GM15510 (cell line): Measurements from ENCODE around the gene DAAM1.

ENCODE experiments used
- POLR2A ChIP-seq: IDR thresholded peaks from 3 replicates; pipeline ENCODE4 v1.6.1; 2011; ENCODE audit warnings: borderline replicate concordance; ENCODE audit not compliant: insufficient read length; ENCODE audit errors: extremely low read depth

Gene DAAM1

DNA sequence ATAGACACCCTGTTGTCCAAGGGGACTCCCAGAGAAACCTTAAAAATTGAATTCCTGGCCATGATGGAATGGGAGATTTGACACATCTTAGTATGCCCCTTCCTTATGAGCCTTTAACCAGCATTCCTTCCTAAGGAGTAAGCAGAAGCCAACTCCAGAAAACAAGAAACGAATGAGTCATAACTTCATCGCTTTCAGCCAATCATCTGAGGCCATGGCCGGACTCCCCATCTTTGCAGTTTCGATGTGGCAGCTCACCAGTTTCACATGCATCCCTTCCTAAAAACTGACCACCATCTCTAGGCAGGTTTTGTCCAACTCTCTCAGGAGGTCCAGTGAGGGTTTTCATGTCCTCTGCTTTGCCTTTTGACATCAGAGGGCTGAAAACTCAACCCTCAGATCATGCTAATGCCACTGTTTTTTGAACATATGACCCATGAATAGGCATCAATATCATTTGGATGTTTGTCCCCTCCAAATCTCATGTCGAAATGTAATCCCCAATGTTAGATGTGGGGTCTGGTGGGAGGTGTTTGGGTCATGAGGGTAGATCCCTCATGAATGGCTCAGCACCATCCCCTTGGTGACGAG lies 19.9 kb downstream of the DAAM1 start:
- TF ChIP-seq POLR2A: no peak

DNA sequence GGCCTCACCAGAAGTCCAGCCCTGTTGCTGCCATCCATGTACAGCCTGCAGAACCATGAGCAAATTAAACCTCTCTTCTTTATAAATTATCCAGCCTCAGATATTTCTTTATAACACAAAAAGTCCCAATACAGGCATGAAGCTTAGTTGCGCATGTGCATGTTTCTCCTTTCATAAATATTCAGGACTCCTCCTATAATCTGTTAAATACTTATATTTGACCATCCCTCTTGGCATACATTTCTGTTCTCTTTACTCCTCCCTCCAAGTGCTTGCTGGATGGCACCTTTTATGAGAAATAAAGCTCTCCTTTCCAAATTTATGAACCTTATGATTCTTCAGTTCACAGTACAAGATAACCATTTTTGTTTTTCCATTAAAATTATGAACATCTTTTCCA lies 20.5 kb downstream of the DAAM1 start:
- TF ChIP-seq POLR2A: no peak

DNA sequence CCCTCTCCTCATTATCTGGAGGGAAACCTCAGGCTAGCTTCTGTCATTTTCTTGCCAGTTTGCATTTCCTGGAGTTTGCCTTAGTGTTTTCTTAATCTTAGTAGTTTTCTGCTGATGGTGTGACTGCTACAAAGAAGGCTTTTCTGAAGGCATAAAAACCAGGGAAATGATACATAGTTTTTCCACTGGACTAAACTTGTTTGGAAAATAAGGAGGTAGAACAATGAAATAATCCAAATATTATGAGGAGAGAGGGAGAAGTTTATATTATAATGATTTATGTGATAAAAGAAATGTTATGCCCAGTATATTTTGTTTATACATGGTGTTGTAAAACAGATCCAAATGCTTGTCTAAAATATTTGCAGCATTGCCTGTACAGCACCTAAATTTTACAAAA lies 22.2 kb downstream of the DAAM1 start:
- no peak for TF ChIP-seq POLR2A

DNA sequence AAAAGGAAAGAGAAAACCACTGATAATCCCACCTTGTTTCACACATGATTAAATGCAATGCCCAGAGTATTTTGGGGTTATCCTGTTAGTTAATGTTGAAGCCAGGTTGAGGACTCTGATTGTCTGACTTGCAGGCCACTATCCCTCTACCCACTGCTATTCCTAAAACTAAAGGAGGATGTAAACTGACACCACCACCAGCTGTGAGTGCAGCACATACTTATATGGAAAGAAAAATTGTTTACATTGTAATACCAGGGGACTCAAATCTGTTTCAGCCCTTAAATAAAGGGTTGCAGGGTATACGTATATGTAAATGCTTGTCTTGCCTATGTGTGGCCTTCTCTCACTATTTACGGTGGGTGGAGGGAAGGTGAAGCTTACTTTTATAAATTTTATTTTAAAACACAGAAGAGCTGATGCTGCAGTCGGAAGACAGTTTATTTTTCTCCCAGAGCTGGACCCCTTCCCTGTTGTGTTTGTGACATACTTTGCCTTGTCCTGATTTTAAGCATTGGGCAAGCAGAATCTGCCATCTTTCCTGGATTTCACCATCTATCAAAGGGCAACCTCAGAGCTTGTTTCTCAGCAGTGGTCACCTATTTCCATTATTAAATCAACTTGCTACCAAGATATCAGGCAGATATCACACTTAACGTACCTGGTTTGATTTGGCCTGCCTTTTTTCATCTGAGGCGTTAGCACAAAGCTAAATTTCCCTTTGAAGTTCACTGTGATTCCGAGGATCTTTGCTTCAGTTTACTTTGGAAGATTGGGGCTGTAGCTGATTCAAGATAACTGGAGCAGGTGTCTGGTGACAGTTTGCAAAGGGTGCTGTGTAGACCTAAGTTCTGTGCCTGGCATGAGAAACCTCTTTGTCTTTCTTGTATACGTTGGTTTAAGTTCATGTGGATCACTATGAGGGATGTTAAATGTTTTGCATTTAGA lies 25.2 kb downstream of the DAAM1 start:
- no peak for TF ChIP-seq POLR2A

DNA sequence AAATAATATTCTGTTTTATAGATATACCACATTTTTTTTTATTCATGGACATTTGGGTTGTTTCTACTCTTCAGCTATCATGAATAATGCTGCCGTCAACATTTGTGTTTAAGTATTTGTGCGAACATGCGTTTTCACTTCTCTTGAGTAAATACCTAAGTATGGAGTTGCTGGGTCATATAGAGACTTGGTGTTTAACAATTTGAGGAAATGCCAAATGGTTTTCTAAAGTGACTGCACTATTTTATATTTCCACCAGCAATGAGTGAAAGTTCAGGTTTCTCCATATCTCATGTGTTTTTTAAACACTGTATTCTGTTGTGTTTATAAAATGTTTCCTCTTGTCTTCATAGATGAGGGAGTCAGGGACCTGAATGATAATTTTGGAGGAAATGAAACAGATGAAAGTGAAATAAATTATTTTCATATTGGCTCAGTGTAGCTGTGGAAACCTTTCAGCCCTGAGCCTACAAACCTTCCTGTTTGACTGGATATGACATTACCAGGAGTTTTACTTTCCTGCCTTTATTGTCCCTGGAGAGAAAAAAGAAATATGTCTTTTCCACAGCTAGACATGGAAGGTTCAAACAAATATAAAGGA lies 26.3 kb downstream of the DAAM1 start:
- TF ChIP-seq POLR2A: no peak

DNA sequence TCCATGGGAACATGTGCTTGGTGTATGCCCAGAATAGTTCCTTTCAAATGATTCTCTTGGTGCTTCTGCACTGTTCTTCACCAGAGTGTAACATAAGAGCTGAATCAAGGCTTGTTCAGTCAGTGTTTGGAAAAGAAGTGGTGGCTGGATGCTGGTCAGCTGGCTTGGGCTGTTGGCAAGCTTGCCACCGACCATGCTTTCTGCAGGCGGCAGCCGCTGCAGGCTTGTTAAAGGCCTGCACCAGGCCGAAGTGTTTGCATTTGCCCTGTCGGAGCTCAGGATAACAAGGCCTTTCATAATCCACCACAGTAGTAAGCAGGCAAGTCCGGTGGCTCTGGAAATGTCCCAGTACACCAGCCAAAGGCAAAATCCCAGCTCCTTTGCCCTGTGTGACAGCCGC lies 26.9 kb downstream of the DAAM1 start:
- no peak for TF ChIP-seq POLR2A

DNA sequence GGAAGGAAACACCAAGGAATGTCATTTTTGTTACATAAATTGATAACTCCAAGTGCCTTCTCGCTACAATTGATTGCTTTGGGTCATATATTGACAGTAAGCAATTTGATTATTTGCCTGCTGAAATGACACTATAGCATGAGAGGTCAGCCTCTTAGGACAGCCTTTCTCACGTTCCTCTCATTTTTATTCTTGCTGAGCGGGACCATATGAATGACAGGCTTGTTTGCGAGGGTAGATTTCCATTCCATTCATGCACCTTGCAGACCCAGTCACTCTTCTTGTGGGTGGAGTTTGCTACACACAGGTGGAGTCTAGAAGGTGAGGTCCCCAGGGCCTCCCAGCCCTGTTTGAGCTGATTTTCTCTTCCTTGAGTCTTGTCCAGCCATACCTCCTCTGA lies 27.3 kb downstream of the DAAM1 start:
- no peak for TF ChIP-seq POLR2A

DNA sequence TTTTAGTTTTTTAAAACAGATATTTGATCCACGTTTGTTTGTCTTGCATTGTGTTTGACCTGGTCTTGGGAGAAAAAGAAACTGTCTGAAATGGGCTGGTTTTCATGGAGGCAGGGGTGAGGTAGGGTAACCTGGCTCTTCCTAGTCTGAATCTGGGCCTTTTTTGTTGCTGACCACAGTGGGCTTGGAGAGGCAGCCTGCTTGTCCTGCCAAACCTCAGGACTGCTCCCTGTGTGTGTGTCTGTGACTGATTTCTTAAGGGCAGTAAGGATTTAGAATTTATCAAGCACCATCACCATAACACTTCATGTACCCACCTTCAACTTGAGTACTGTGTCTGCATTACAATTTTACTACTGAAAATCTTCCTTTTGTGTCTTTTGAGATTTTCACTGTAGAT lies 28.5 kb downstream of the DAAM1 start:
- no peak for TF ChIP-seq POLR2A

DNA sequence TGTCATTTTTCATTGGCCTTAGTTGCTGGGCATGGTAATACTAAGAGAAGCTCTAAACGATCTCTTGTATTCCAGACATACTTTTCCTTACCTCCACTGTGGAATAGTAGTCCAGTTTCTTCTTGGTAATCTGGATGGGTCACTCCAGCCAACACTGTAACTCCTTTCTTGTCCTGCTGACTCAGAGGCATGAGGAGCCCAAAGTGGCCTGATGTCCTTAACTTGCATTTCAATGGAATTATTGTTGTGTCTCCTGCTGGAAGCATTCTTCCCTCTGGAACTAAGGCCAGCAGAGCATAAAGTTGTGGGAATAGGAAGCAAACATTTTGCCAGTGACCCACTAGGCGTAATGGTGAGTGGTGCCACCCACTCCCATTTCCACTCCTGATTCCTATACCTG lies 33.1 kb downstream of the DAAM1 start:
- no peak for TF ChIP-seq POLR2A

DNA sequence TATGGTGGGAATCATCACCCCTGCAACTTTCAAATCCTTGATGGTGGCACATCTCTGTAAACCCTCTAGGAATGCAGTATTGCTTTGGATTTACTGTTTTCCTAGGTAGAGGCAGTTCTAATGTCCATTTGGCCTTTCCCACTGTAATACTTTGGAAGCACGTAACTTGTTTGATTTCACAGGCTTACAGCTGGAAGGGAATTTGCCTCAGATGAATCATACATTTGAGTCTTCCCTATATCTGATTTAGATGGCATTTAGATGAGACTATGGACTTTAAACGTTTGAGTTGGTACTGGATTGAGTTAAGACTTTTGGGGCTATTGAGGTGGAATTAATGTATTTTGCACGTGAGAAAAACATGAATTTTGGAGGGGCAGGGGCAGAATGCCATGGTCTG lies 35.9 kb downstream of the DAAM1 start:
- TF ChIP-seq POLR2A: no peak

DNA sequence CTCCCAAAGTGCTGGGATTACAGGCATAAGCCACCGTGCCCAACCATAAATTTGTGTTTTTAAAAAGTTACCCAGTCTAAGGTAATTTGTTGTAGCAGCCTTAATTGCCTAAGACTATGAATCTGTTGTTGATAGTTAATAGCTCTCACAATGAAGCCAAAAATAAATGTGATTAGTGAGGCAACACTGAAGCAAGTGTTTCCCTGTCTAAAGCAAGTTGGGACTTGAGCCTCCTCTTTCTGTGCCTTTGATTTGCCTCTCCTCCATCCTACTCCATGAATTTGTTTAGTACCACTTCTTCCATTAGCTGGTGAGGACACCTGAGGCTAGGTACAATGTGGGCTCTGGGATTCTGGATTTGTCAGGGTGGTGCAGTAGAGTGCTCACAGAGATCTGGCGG lies 36.8 kb downstream of the DAAM1 start:
- no peak for TF ChIP-seq POLR2A

DNA sequence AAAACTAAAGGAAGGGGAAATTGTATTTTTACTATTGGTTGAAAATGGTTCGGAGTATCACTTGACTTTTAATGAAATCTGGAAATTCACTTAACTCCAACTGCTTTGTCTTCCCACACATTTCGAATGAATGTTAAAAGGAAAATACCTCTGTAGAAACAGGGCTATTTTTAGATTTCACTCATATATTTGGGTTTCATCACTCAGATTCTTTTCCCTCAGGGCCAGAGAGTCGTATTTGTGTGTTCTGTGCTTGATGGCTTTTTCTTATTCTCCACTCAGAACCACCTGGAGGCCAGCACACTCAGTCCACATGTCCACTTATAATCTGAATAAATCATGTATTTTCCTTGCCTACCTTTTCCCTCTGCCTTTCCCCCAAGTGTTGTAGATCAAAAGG lies 40.0 kb downstream of the DAAM1 start:
- no peak for TF ChIP-seq POLR2A

DNA sequence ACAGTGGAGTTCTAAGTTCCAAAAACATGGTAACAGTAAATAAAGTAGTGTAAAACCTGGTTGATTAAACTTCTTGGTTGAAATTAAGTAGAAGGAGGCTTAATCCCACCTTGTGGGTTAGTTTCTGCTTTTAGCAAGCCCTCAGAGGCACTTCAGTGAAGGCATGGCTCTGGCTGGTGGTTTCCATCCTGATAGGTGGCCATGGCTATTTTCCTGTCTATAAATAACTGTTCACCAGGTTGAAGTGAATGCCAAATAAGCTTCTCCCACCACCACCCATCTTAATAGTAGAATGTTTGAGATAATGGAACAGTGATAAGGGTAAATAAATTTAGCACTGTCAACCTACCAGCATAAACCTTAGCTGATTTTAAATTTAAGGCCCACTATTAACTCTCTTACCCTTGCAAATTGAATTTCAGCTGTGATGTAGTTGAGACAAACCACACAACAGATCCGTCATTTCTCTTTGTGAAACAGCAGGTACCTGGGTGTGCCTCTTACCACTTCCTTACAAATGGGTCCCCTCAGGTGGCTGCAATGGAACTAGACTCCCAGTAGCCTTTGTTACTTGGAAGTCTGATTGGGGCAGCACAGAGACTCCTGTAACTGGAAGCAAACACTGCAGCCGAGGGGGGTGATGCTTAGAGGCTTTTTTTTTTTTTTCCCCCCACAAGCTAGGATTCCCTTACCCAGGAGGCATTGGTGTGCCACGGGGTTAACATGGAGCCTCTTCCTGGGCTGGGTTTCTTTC lies 41.4 kb downstream of the DAAM1 start:
- no peak for TF ChIP-seq POLR2A

DNA sequence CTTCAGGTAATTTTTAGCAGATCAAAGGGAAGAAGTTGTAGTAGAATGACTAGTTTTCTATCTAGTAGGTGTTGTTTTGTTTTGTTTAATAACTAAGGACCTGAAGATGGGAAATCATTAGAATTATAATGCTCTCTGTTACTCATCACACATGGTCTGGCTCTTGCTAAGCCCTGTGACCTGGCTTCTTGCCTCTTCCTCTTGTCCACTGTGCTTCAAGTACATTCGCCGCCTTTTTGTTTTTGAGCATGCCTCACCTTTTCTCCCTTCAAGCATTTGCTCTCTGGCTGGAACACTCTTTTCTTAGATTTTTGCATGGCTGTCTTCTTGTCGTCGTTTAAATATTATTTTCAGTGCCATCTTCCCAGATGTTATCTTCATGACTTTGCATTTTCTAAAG lies 47.7 kb downstream of the DAAM1 start:
- no peak for TF ChIP-seq POLR2A

DNA sequence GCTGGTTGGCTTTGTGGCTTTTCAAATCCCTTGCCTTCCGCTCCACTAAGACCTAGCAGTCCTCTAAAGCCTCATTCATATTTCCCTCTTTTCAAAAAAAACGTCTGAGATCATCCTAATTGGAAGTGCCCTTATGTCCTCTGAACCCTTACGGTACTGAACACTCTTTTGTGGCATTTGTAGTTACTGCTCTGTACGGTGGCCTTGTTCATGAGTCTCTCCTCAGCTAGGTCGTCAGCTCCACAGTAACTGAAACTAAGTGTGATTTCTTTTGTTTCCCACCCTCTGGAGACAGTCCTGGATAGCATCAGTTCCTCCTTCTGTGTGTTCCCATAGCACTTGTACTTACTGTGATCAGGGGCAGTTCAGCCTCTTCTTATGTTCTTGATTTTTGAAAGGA lies 49.7 kb downstream of the DAAM1 start:
- no peak for TF ChIP-seq POLR2A

DNA sequence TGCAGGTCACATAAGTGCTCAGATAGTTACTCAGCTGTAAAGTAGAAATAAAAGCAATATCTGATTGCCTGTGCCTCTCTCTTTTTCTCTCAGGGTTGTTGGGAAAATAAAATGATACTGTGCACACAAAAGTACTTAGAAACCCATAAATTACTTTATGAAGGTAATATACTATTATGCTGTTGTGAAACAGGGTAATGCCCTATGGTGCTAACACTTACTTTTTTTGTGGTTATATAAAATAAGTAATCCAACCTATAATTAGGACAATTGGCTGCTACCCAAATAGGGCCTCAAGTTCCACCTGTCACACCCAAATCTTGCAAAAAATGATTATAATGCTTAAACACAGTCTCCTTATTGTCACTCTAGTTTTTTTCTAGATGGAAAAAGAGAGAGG lies 50.6 kb downstream of the DAAM1 start:
- TF ChIP-seq POLR2A: no peak

DNA sequence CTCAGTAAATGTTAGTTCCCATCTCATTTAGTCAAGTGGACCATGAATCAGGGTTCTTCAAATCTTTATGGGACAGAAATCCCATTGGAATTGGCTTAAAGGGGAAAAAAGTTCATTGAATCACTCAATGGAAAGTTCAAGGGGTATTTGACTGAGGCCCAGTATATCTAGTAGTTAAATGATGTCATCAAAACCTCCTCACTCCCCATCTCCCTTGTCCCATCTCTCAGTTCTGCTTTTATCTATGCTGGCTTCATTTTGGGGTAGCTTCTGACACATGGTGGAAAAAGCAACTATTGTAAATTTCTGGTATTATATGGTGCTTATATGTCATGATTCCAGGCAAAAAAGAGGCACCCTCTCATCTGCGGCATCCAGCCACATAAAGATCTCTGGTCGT lies 51.9 kb downstream of the DAAM1 start:
- TF ChIP-seq POLR2A: no peak
